Lower leg skin (tissue), 4 donors: ENCODE data around the gene SYCP2. TPM values are rescaled to one million over a fixed set of nuclear protein-coding genes. Genes with fewer than 3 reads are reported as not detected.

Experiments
- DNase-seq, 2 donors: peaks; one replicate each; pipeline ENCODE4 v3.0.0-alpha.2; 2019; ENCODE audit warnings: low spot score in 2 of 2
- H3K4me3 ChIP-seq: fragments of 200-600 bp; sonication (generic); 2 replicates; pipeline ENCODE4 v1.5.1; 2017; ENCODE audit warnings: mild to moderate bottlenecking, low read depth; ENCODE audit not compliant: poor library complexity, severe bottlenecking
- CTCF ChIP-seq, 3 donors: fragments of 450-650 bp; IDR thresholded peaks; one replicate each; pipeline ENCODE4 v1.5.1; 2016; ENCODE audit warnings: antibody characterized with exemption in 3 of 3, mild to moderate bottlenecking in 3 of 3, moderate library complexity in 2 of 3
- POLR2A ChIP-seq, 2 donors: fragments of 450-650 bp; IDR thresholded peaks; one replicate each; pipeline ENCODE4 v1.6.1; 2016 to 2017; ENCODE audit warnings: antibody characterized with exemption in 2 of 2, mild to moderate bottlenecking in 1 of 2, moderate library complexity in 1 of 2
- WGBS, 2 donors: methylation state at CpG; one replicate each; pipeline ENCODE4 v1.1.5; 2018; 5-methylcytosine and 5-hydroxymethylcytosine counted together
- intact Hi-C: fragments of 100-400 bp; cut with DNase I; formaldehyde crosslinking; loops from one replicate; pipeline ENCODE4 v1.15.0; 2023; ENCODE audit warnings: low total_unique reads
- total RNA-seq, 4 donors: library from RNA; depleted of rRNA; stranded (reverse); fragments of >200 nt; gene quantifications; one replicate each; pipeline ENCODE4 v1.1.0, GENCODE V29; 2016

SYCP2 gene
- total RNA-seq, 4 donors from 2014 or later, result 1.9 to 12.9 (median 2.4) TPM

- intact Hi-C loops, result no loop called here
- no peak overlapping the region for H3K4me3 ChIP-seq
- peak in 1 of 2 donors; percentile 6 for DNase-seq
- 89 to 90% methylated on average over 4 of the region's 4 CpGs for WGBS, 2 donors
- no peak for TF ChIP-seq CTCF (IDR thresholded peaks at IDR 0.05)
- TF ChIP-seq POLR2A (IDR thresholded peaks at IDR 0.05), result no peak
Observed at GRCh38 chr20:59817406-59817805, 116.0 kb downstream of the SYCP2 start.

- intact Hi-C loops, result no loop called here
Observed at GRCh38 chr20:59816146-59816738, 117.2 kb downstream of the SYCP2 start.

GRCh38 chr20:59814840-59815340, 118.5 kb downstream of the SYCP2 start:
- intact Hi-C loops, result no loop called here
- TF ChIP-seq POLR2A (IDR thresholded peaks at IDR 0.05) (no peak), CTCF (IDR thresholded peaks at IDR 0.05) (no peak)
- no peak overlapping the region for H3K4me3 ChIP-seq
- DNase-seq, result no peak
- 74 to 76% methylated on average over 8 of the region's 8 CpGs for WGBS, 2 donors

More at GRCh38 chr20:59816146-59816738, 117.2 kb downstream of the SYCP2 start:
- TF ChIP-seq POLR2A (IDR thresholded peaks at IDR 0.05), result no peak
- TF ChIP-seq CTCF (IDR thresholded peaks at IDR 0.05), result no peak
- H3K4me3 ChIP-seq, result no peak overlapping the region
- DNase-seq, result peak in 1 of 2 donors; percentile 10
- WGBS, 2 donors, result 93 to 97% methylated on average over 4 of the region's 4 CpGs

- WGBS, 2 donors, result 76 to 80% methylated on average over 20 to 21 of the region's 21 CpGs
- no peak overlapping the region for H3K4me3 ChIP-seq
- peak in 1 of 2 donors; percentile 78 for DNase-seq
- TF ChIP-seq CTCF (IDR thresholded peaks at IDR 0.05) (no peak), POLR2A (IDR thresholded peaks at IDR 0.05) (no peak)
- intact Hi-C loops, result no loop called here
Observed at GRCh38 chr20:59813948-59814839, 119.2 kb downstream of the SYCP2 start.

Other genes with a start within 250 kb of the SYCP2 start
- 10 to 100 TPM; 14.5 to 20.0 (median 16.1) TPM for gene PPP1R3D, start 6.7 kb upstream of the SYCP2 start, total RNA-seq
- 10 to 100 TPM in 1 of 4 donors, 1 to 10 TPM in 3; 3.8 to 11.3 (median 5.9) TPM for gene FAM217B, start 6.8 kb upstream of the SYCP2 start, total RNA-seq
- 10 to 100 TPM in 1 of 4 donors, 1 to 10 TPM in 3; 1.1 to 10.6 (median 1.8) TPM for gene CDH26, start 24.8 kb upstream of the SYCP2 start, total RNA-seq